ENCODE results near the gene STUM. TPM values are rescaled to one million over a fixed set of nuclear protein-coding genes. Genes with fewer than 3 reads are reported as not detected.

The STUM gene
- total RNA-seq, result 2.9 TPM

GRCh38 chr1:226548256-226549093 lies at the start of gene STUM:
TSS of gene STUM (plus strand) at chr1:226548764. CDS start at chr1:226548905, 141 bp downstream.

Other genes starting within 250 kb of the STUM start
- gene LIN9, start 239.6 kb upstream of the STUM start, total RNA-seq, result 11.3 TPM
- gene PARP1, start 140.7 kb upstream of the STUM start, total RNA-seq, result 194 TPM
- 32.5 TPM for gene ITPKB, start 190.5 kb downstream of the STUM start, total RNA-seq